ENCODE data around the gene PODNL1.

DNA sequence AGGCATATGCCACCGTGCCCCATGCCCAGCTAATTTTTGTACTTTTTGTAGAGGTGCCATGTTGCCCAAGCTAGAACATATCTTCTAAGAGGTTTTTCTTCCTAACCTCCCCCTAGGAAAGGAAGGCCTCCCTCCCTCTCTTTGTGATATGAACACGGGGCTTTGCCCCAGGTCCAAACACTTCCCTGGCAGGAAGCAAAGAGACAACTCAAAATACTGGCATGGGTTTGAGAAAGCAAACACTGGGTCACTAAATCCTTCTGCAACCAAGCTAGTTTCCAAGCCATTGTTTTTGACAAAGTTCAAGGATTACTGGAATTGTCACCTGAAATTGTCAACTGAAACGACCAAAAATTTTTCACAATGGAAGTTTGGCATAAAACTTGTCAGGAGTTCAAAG is 23.4 kb downstream of the PODNL1 start:
- TF ChIP-seq CTCF (IDR thresholded peaks at IDR 0.05): no peak
- no peak for TF ChIP-seq POLR2AphosphoS5 (IDR thresholded peaks at IDR 0.05)

Data from upper lobe of left lung (tissue), 4 donors.